HFF-Myc (cell line): ENCODE data around the gene UGT2A3.

ENCODE experiments used
- DNase-seq: peaks from one replicate; pipeline ENCODE4 v3.0.0-alpha.2; 2011; ENCODE audit warnings: low read depth; ENCODE audit errors: extremely low read depth
- H3K4me3 ChIP-seq: replicated peaks from 2 replicates; pipeline ENCODE4 v1.5.1; 2011; ENCODE audit warnings: low read depth, mild to moderate bottlenecking, control low read depth, low read length
- CTCF ChIP-seq: IDR thresholded peaks from 2 replicates; pipeline ENCODE4 v1.5.1; 2012; ENCODE audit warnings: mild to moderate bottlenecking, low read depth, low read length, control low read depth; ENCODE audit errors: missing control alignments

The UGT2A3 gene

GRCh38 chr4:68883870-68884269 is 67.7 kb downstream of the UGT2A3 start:
- no peak overlapping the region for H3K4me3 ChIP-seq
- no peak for TF ChIP-seq CTCF
- DNase-seq, result no peak
